DMS114 treated with DMSO at 0.1 percent for 48 hours (cell line): ENCODE data around the gene CPD.
"Not testable (repeated sequence)": the region's sequence is repeated elsewhere in the genome, so short reads cannot be mapped to it uniquely, and the experiment has no call there.

Experiments used
- DNase-seq: peaks from one replicate; lab custom pipeline; 2025; ENCODE audit not compliant: unreplicated experiment; lab: John Stamatoyannopoulos, UW

Gene CPD

DNA sequence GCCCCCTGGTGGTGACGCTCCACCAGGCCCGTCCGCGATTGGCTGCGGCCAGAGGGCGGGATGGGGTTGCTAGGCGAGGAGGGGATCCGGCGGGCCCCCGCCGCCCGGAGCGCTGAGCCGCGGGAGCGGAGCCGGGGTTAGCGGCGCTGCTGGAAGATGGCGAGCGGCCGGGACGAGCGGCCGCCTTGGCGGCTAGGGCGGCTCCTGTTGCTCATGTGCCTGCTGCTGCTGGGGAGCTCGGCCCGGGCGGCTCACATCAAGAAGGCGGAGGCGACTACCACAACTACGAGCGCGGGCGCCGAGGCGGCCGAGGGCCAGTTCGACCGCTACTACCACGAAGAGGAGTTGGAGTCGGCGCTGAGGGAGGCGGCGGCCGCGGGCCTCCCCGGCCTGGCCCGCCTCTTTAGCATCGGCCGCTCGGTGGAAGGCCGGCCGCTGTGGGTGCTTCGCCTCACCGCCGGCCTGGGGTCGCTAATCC lies at the start of gene CPD:
CPD (plus strand) TSS at position 103 of the 478 bp plus-strand sequence; CDS start at position 157, 54 bp downstream.
- peak; percentile 83 for DNase-seq

GRCh38 chr17:30332057-30332542 lies 46.6 kb upstream of the CPD start:
- DNase-seq: no peak

DNA sequence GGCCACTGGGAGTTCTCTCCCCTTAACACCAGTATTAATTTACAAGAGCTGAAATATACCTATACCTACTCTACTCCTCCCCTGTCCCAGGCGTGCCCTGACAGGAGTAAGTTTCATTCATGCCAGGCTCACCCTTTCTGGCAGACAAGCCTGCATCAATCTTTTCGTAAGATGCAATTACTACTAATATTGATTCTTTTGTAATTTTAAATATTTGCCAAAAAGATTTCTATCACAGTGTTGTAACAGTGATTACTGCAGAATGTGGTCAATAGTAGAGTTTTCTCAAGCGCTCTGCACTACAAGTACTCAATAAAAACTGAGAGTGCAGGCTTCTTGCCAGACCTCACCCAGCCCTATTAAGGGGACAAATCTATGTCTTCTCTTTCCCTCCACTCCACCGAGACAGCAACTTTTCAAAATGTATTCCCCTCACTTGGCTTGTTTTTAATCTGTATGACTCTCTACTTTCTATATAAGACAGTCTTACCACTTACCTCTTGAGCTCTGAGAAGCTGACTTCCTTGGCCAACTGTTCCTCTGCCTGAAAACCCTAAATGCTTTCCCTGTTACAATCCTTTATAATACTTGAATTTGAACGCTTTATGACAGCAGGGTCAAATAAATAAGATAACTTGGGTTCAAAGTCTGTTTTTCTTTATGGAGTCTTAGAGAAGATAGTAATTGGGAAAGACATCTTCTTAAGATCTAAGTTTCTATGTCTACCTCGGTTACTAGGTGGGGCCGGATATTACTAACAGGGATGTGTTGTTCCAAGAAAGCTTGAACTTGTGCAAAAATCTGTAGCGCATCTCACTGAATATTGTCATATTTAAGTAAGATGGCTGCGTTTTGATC lies 45.0 kb upstream of the CPD start, which contains the start of gene TMIGD1:
TMIGD1 (minus strand) TSS at position 555 of the 858 bp plus-strand sequence. CDS start 1,924 bp downstream, outside the sequence.
- no peak for DNase-seq

DNA sequence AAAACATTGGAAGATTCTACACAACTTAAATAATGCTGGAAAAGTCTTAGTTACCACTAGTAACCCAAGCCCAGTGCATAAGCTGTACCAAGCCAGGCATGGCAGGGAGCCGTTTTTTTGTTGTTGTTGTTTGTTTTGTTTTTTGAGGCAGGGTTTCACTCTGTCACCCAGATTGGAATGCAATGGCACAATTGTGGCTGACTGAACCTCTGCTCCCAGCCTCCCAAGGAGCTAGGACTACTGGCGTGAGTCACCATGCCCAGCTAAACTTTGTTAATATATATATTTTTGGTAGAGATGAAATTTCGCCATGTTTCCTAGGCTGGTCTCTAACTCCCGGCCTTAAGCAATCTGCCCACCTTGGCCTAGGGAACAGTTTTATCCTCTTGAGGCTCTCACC lies 44.3 kb upstream of the CPD start:
- no peak for DNase-seq

- peak; percentile 48 for DNase-seq
Measured at GRCh38 chr17:30336369-30337171, 42.2 kb upstream of the CPD start.

DNA sequence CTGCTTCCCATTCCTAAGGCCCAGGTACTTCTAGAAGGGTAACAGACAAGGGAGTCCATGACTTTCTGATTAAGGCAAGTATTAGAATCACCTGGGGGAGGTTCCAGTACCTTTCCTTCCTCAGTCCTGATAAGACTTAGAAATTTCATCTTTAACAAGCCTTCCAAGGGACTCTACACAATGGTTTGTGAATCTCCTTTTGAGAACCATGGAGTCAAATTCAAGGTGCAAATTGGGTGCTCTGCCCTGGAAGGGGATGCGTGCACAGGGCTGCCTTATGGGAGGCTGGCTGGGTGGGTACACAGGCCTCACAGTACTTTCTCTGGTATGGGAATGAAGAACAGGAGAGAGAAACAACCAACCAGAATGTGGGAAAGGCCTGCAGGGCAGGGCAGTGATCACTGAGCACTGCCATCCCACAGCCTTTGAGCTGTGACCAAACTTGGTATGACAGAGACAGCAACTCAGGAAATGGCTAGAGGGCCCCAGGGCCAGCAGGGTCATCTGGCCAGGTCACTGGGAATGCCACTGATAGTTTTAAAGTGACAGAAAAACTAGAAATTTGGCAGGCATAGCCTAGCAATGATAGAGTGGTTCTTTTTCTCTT lies 41.2 kb upstream of the CPD start:
- DNase-seq: no peak

DNA sequence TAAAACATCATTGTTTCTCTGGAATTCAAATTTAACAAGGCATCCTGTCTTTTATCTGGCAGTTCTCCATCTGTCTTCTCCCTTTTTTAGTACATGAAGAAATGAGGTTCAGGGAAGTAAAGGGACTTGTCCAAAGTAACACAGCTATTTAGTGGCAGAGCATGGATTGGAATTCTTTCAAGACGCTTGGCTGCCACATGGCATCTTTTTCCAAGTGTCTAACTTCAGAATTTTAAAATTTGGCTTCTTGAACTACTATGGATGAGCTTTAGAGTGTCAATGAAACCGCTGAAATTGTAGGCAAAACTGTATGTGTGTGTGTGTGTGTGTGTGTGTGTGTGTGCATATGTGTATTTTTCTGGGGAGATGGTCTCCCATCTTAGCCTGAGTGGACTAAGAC lies 39.6 kb upstream of the CPD start:
- DNase-seq: no peak

DNA sequence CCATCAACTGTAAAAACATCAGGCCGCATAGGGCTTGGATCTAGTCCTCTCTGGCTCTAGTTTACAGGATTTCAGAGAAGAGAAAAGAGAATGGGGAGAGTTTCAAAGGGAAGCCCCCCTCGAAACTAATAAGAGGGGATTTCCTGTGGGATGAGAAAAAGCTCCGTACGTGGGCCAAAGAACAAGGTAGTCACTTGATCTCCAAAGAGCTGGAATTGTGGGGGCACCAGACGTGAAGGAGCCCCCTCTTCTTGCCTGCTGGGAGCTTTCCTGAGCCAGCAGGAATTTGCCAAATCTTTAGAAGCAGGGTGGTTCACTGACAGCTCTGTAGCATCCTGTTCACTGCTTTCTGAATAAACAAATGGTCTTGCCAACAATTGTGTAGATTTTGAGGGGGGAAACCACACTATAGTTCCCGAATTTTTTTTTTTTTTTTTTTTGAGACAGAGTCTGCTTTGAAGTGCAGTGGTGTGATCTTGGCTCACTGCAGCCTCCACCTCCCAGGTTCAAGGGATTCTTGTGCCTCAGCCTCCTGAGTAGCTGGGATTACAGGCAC lies 37.8 kb upstream of the CPD start:
- no peak for DNase-seq

GRCh38 chr17:30341703-30342249 lies 37.0 kb upstream of the CPD start:
- DNase-seq: no peak

DNA sequence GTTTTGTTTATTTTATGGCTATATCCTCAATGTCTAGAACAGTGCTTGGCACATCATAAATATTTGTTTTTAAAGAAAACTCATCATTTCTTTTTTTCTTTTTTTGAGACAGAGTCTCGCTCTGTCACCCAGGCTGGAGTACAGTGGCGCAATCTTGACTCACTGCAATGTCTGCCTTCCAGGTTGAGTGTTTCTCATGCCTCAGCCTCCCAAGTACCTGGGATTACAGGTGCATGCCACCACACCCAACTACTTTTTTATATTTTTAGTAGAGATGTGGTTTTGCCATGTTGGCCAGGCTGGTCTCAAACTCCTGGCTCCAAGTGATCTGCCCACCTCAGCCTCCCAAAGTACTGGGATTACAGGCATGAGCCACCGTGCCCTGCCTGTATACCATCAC lies 35.5 kb upstream of the CPD start:
- DNase-seq: not testable (repeated sequence)

- DNase-seq: no peak
Measured at GRCh38 chr17:30343796-30344195, 34.9 kb upstream of the CPD start.

DNA sequence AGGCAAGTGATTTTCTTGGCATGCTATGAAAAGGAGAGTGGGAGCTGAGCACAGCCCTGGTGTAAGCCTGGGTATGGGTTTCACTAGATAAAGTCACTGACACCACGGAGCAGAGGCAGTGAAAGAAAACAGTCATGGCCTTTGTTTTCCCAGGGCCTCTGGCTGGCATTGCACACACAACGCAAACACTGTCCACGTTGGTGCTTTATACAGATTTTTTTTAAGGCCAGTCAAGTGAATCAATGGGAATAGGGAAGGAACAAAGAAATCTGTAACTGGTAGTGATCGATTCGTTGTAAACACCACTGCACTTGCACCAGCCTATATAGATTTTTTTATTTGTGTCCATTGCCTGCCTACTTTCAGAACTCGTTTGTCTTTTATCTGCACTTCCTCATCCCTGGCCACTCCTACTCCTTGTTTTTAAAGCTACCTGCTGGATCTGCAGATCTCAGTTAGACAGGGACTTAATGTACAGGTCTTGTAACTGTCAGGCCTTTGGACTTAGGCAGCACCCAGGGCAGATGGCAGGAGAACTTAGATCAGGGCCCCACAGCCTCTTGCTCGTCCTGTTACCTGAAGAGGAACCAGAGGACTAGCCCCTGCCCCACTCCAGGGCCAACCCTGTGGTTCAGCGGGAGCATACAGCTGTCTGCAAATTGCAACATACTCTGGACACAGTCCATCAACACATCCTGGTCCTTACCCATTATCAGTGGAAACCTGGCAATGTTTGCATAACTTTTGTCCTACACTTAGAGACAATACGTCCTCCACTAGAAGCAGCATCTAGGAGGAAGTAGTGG lies 34.2 kb upstream of the CPD start:
- DNase-seq: no peak

DNA sequence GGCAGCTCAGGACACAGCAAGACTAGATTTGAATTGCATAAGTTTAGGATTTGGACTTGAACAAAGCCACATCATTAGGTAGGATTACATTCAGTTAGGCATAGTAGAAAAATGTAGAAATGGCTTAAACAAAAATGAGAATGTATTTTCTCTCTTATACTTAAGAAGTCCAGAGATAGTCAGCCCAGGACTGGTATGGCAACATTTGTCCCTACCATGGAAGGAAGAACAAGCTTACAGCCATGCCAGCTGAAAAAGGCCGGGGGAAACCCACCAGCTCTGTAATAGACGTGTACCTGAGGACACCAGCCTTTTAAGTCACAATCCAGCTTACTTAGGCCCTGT lies 33.7 kb upstream of the CPD start:
- DNase-seq: no peak

GRCh38 chr17:30345527-30346075 lies 33.1 kb upstream of the CPD start:
- no peak for DNase-seq

- DNase-seq: no peak
Measured at GRCh38 chr17:30346221-30346795, 32.4 kb upstream of the CPD start.

- DNase-seq: no peak
Measured at GRCh38 chr17:30347488-30347887, 31.2 kb upstream of the CPD start.

DNA sequence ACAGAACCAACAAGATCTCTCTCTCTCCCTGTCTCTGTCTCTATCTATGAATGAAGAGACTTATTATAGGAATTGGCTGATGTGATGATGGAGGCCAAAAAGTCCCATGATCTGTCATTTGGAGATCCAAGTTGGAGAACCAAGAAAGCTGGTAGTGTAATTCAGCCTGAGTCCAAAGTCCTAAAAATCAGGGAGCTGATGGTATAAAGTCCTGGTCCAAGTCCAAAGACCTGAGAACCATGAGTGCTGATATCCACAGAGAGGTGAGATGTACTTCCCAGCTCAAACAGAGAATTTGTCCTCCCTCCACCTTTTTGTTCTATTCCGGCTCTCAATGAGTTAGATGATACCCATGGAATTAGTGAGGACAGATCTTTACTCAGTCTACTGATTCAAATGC lies 29.5 kb upstream of the CPD start:
- no peak for DNase-seq

DNA sequence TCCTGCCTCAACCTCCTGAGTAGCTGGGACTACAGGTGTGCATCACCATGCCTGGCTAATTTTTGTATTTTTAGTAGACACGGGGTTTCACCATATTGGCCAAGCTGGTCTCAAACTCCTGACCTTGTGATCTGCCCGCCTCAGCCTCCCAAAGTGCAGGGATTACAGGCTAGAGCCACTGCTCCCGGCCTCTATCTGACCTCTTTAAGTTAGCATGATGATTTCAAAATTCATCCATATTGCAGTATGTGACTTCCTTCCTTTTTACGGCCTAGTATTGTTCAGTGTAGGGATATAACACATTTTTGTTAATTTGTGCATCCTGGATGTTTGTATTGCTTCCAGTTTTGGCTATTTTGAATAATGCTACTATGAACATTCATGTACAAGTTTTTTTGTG lies 27.5 kb upstream of the CPD start:
- not testable (repeated sequence) for DNase-seq

- no peak for DNase-seq
Measured at GRCh38 chr17:30351735-30352134, 27.0 kb upstream of the CPD start.
